Left lung (tissue), 10 donors: ENCODE data around the gene LRRC71. TPM values are rescaled to one million over a fixed set of nuclear protein-coding genes. Genes with fewer than 3 reads are reported as not detected.

Experiments
- ATAC-seq: fragments of 200-7000 bp; cut with Tn5 transposase; one replicate; pipeline ENCODE4 v1.9.1; 2020; ENCODE audit warnings: moderate library complexity
- DNase-seq, 4 donors: peaks; one replicate each; pipeline ENCODE4 v3.0.0-alpha.2; 2013 to 2020
- H3K27ac ChIP-seq, 2 donors: fragments of 200-600 bp; sonication (generic) in 1 of 2; one replicate each; pipeline versions ENCODE4 v1.5.0 to v1.8.0; 2020 to 2021
- H3K27me3 ChIP-seq, 2 donors: fragments of 200-600 bp; sonication (generic) in 1 of 2; one replicate each; pipeline versions ENCODE4 v1.5.0 to v1.8.0; 2020 to 2021
- H3K36me3 ChIP-seq, 2 donors: fragments of 200-600 bp; sonication (generic) in 1 of 2; one replicate each; pipeline versions ENCODE4 v1.5.0 to v1.8.0; 2020 to 2021
- H3K4me1 ChIP-seq, 2 donors: fragments of 200-600 bp; one replicate each; pipeline ENCODE4 v1.8.0; 2021
- H3K4me3 ChIP-seq, 2 donors: fragments of 200-600 bp; sonication (generic) in 1 of 2; one replicate each; pipeline versions ENCODE4 v1.5.0 to v1.8.0; 2020 to 2021; ENCODE audit warnings: mild to moderate bottlenecking in 1 of 2
- H3K9me3 ChIP-seq, 2 donors: fragments of 200-600 bp; sonication (generic) in 1 of 2; one replicate each; pipeline versions ENCODE4 v1.5.0 to v1.8.0; 2020 to 2021
- intact Hi-C, 2 donors: fragments of 100-400 bp; cut with DNase I; formaldehyde crosslinking; loops; one replicate each; pipeline versions ENCODE4 v1.11.2 to v1.14.2; 2022
- polyA plus RNA-seq, 6 donors: library from polyadenylated mRNA; unstranded; fragments of 120-200 nt; gene quantifications; one replicate each; pipeline ENCODE4 v1.2.1, GENCODE V29; 2013; ENCODE audit not compliant: insufficient read length in 6 of 6
- total RNA-seq, 2 donors: library from RNA; stranded (reverse); fragmentation: NEBNext Ultra II Directional; extraction: Animal tissue kit (Norgen Biotek cat#: 25700); gene quantifications; one replicate each; pipeline ENCODE4 v1.2.1, GENCODE V29; 2021
- TF ChIP-seq, protein P1 (sequence below), 2 donors: fragments of 200-600 bp; sonication (generic) in 1 of 2; IDR thresholded peaks; one replicate each; pipeline versions ENCODE4 v1.5.0 to v1.8.0; 2021; ENCODE audit warnings: antibody characterized with exemption in 2 of 2
- donor health status: DM: no; HTN: yes; CAD: no.
- donor health status: DM: no; HTN: no; CAD: no.

Gene LRRC71
- total and polyA plus RNA-seq, 8 donors, result 0.38 to 5.5 (median 3.1) TPM

DNA sequence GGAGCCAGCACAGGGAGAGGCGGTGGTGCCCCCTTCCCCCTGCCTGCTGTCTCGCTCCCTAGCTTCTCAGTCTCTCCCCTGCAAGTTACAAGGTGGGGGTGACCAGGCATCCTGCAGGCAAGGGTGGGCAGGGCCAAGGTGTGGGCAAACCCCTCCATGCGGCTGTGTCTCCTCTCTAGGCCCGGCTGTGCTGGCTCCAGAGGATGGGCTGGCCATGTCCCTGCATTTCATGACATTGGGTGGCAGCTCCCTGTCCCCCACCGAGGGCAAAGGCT lies 45.2 kb upstream of the LRRC71 start:
- intact Hi-C loops, result no loop called here
- DNase-seq (no peak), ATAC-seq (no peak)
- no peaks in the 10 kb centered on the region for H3K9me3 ChIP-seq
- H3K4me1 ChIP-seq, result no peaks in the 10 kb centered on the region
- TF ChIP-seq, protein P1, sequence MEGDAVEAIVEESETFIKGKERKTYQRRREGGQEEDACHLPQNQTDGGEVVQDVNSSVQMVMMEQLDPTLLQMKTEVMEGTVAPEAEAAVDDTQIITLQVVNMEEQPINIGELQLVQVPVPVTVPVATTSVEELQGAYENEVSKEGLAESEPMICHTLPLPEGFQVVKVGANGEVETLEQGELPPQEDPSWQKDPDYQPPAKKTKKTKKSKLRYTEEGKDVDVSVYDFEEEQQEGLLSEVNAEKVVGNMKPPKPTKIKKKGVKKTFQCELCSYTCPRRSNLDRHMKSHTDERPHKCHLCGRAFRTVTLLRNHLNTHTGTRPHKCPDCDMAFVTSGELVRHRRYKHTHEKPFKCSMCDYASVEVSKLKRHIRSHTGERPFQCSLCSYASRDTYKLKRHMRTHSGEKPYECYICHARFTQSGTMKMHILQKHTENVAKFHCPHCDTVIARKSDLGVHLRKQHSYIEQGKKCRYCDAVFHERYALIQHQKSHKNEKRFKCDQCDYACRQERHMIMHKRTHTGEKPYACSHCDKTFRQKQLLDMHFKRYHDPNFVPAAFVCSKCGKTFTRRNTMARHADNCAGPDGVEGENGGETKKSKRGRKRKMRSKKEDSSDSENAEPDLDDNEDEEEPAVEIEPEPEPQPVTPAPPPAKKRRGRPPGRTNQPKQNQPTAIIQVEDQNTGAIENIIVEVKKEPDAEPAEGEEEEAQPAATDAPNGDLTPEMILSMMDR (IDR thresholded peaks at IDR 0.05), result no peak
- H3K27me3 ChIP-seq, result peaks cover 0 to 68% of the 10 kb centered on the region in 2 donors
- H3K36me3 ChIP-seq, result no peaks in the 10 kb centered on the region
- H3K27ac ChIP-seq, result no peak overlapping the region
- H3K4me3 ChIP-seq, result no peak overlapping the region

DNA sequence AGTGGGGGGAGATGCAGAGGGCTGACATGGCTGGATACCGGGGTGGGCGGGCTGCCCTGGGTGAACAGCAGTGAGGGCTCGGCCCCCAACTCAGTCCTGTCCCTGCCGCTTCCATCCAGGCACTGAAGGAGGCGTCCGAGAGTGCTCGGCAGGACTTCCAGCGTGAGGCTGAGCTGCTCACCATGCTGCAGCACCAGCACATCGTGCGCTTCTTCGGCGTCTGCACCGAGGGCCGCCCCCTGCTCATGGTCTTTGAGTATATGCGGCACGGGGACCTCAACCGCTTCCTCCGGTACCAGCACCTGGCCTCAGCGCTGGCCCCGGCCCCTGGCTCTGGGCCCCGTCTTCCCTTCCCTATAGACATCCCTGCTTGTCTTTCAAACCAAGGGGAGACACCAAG lies 44.2 kb upstream of the LRRC71 start:
- H3K36me3 ChIP-seq, result no peaks in the 10 kb centered on the region
- no peak overlapping the region for H3K4me3 ChIP-seq
- H3K27me3 ChIP-seq, result peaks cover 0 to 78% of the 10 kb centered on the region in 2 donors
- DNase-seq (no peak), ATAC-seq (no peak)
- intact Hi-C loops, result no loop called here
- no peak overlapping the region for H3K27ac ChIP-seq
- H3K9me3 ChIP-seq, result no peaks in the 10 kb centered on the region
- H3K4me1 ChIP-seq, result no peaks in the 10 kb centered on the region
- TF ChIP-seq, protein P1 (IDR thresholded peaks at IDR 0.05), result no peak

DNA sequence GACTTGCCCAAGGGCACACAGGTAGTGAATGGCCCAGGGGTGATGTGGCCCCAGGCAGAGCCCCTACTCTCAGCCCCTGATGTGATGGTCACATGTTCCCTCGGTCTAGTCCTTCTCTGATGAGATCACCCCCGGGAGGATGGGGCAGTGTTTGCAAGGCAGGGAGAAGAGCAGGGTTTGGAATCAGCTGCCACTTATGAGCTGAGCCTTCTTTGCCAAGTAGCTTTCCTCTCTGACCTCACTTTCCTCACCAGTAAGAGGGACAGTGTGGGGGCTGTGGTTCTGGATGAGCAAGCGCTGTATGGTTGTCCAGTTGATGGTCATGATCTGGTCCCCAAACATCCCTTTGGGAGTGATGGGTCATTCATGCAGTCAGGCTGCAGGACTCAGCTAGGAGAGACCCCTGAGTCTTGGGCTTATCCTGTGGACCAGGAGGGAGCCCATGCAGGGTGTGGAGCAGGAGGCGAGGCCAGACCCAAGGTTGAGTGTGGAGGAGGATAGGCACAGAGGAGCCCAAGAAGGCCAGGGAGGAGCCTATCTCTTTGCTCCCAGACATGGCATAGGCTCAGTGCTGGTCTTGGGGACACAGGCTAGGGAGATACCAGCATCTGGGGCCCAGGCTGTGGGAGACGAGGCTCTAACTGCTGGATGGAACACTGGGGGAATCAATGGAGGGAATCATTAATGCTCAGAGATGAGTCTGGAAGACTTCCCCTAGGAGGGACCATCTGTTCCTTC lies 42.8 kb upstream of the LRRC71 start:
- TF ChIP-seq, protein P1 (IDR thresholded peaks at IDR 0.05), result no peak
- no peak for ATAC-seq

DNA sequence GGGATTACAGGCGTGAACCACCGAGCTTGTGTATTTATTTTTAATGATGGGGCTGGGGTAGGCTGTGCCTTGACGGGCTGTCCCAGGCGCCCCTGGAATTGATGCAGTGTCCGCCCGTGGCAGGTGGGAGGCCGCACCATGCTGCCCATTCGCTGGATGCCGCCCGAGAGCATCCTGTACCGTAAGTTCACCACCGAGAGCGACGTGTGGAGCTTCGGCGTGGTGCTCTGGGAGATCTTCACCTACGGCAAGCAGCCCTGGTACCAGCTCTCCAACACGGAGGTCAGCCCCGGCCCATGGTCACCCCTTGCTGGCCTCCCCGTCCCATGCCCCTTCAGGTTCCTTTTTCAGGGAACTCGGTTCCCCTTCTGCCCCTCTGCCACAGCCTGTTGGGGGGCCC lies 40.6 kb upstream of the LRRC71 start:
- DNase-seq, result no peak
- Histone ChIP-seq H3K36me3 (no peaks in the 10 kb centered on the region), H3K4me3 (no peak overlapping the region), H3K4me1 (no peaks in the 10 kb centered on the region), H3K27ac (no peak overlapping the region), H3K9me3 (no peaks in the 10 kb centered on the region), H3K27me3 (peaks cover 0 to 70% of the 10 kb centered on the region in 2 donors)
- ATAC-seq, result no peak
- TF ChIP-seq, protein P1 (IDR thresholded peaks at IDR 0.05), result no peak
- intact Hi-C loops, result no loop called here

More for the DNA sequence above, 42.8 kb upstream of the LRRC71 start:
- Histone ChIP-seq H3K27me3 (peaks cover 0 to 77% of the 10 kb centered on the region in 2 donors), H3K27ac (no peak overlapping the region), H3K4me1 (no peaks in the 10 kb centered on the region), H3K9me3 (no peaks in the 10 kb centered on the region), H3K36me3 (no peaks in the 10 kb centered on the region), H3K4me3 (no peak overlapping the region)
- intact Hi-C loops, result no loop called here
- DNase-seq, result no peak

DNA sequence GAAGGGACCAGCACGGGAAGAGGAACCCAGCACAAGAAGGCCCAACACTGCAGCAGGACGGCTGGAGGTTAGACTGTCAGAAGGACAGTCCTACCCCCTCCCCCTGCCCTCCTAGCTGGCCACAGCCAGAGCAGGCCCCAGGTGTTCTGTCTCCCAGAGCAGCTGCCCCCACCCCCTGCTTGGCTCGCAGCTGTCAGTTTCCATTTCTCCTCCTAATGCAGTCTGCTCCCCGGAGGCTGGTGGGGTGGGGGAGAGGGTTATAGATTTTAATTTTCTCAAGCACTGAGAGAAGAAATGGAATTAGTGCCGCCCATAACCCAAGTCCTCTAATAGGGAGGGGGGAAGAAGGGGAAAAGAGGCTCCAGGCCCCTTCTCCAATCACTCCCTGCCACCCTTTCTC lies 40.0 kb upstream of the LRRC71 start:
- H3K4me1 ChIP-seq, result no peaks in the 10 kb centered on the region
- no peak for DNase-seq
- intact Hi-C loops, result no loop called here
- no peaks in the 10 kb centered on the region for H3K9me3 ChIP-seq
- H3K4me3 ChIP-seq, result no peak overlapping the region
- H3K27me3 ChIP-seq, result peaks cover 0 to 70% of the 10 kb centered on the region in 2 donors
- no peaks in the 10 kb centered on the region for H3K36me3 ChIP-seq
- H3K27ac ChIP-seq, result no peak overlapping the region
- TF ChIP-seq, protein P1 (IDR thresholded peaks at IDR 0.05), result no peak
- no peak for ATAC-seq
